ENCODE data around the gene MEF2B.

The MEF2B gene

DNA sequence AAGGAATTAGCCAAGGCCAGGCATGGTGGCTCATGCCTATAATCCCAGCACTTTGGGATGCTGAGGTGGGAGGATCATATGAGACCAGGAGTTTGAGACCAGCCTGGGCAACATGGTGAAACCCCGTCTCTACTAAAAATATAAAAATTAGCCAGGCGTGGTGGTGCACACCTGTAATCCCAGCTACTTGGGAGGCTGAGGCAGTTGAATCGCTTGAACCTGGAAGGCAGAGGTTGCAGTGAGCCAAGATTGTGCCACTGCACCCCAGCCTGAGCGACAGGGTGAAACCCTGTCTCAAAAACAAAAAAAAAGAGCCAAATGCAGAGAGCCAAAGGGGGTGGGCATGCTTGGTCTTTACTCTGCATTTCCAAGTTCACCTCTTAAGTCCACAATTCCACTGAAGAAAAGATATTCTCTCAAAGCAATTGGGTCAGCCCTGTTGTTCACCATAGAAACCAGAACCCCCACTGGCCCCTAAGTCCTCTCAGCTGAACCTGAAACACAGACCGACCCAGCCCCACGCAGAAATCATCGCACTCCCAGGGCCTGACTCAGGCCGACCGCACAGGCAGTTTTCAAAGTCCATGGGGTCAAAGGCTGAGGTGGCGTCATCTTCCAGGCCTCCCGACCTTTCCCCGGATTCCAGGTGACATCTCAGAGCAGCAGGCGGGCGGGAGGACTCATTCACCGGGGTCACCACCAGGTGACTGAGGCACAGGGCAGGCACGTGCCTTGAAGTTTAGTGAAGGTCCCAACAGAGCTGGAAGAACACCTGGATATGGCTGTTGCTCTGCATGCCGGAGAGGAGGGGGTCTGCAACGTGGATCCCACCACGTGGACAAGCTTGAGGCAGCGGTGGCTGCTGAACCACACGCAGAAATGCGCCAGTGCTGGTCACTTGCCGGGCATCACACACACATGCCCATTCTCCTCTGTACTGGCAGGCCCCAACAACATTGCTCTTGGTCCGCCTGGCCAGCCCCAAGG lies 73.1 kb downstream of the MEF2B start:
- no peak for DNase-seq

DNA sequence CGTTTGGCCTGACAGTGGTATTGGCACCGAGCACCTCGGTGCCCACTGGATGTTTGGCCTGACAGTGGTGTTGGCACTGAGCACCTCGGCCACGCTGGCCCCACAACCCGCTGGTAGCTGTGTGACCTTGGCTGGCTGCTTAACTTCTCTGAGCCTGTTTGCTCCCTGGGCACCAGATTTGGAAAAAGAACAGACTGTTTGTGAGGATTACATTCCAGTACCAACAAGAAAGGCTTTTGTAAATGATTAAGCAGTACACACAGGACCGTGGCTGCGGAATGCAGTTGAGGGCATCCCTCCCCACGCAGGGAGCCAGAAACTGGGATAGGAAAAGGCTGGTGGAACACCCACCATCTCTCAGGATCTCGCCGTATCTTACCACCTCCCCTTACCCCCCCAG lies 74.4 kb downstream of the MEF2B start:
- DNase-seq = no peak

Data from activated effector memory CD4-positive, alpha-beta T cell treated with Interleukin-2 at 50 U/mL for 16 hours (primary cell).